SK-N-SH (cell line): ENCODE results near the gene TXNRD2. TPM values are rescaled to one million over a fixed set of nuclear protein-coding genes. Genes with fewer than 3 reads are reported as not detected.

ENCODE experiments used
- CTCF ChIA-PET: fragments of 300-600, 350-600 bp; formaldehyde crosslinking; extraction: SDS; loops from one replicate; lab custom pipeline; 2021; lab: Yijun Ruan, JAX
- POLR2A ChIA-PET: fragments of 350-600 bp; sonication (Branson Sonifier 250); formaldehyde crosslinking; extraction: SDS; loops from one replicate; lab custom pipeline; 2020; ENCODE audit warnings: antibody characterized with exemption, inconsistent platforms; lab: Yijun Ruan, JAX
- DNase-seq: peaks from one replicate; pipeline ENCODE4 v3.0.0; 2012
- H2AFZ ChIP-seq: fragments of 200-600 bp; sonication (generic); 2 replicates; pipeline ENCODE4 v1.8.1; 2016; ENCODE audit warnings: antibody characterized with exemption, mild to moderate bottlenecking, low read depth
- H3F3A ChIP-seq: fragments of 200-600 bp; sonication (generic); replicated peaks from 2 replicates; pipeline ENCODE3; 2016; ENCODE audit warnings: antibody characterized with exemption, mild to moderate bottlenecking; ENCODE audit not compliant: insufficient read depth
- H3K27ac ChIP-seq, 2 experiments: fragments of 200-500 bp in 1 of 2; fragments of 200-600 bp in 1 of 2; sonication (Bioruptor generic) in 1 of 2; sonication (generic), shearing (Covaris generic) in 1 of 2; 2 replicates each; pipeline versions ENCODE4 v1.5.1 to v1.6.1; 2014 to 2016; ENCODE audit warnings: low read depth in 2 of 2, inconsistent platforms in 1 of 2, low read length in 1 of 2, mild to moderate bottlenecking in 1 of 2, mixed read lengths in 1 of 2
- H3K27me3 ChIP-seq: fragments of 200-600 bp; sonication (generic), shearing (Covaris generic); 2 replicates; pipeline ENCODE4 v1.6.1; 2016; ENCODE audit warnings: mixed run types; ENCODE audit not compliant: insufficient read depth
- H3K36me3 ChIP-seq, 2 experiments: fragments of 200-500 bp in 1 of 2; fragments of 200-600 bp in 1 of 2; sonication (Bioruptor generic) in 1 of 2; sonication (generic) in 1 of 2; replicated peaks in 1 of 2; 2 replicates each; pipeline versions ENCODE3 to v1.5.1; 2014 to 2016; ENCODE audit warnings: low read length in 1 of 2, mild to moderate bottlenecking in 1 of 2; ENCODE audit not compliant: insufficient read depth in 2 of 2, control insufficient read depth in 1 of 2
- H3K4me1 ChIP-seq, 2 experiments: fragments of 200-500 bp in 1 of 2; fragments of 200-600 bp in 1 of 2; sonication (Bioruptor generic) in 1 of 2; sonication (generic), shearing (Covaris generic) in 1 of 2; 2 replicates each; pipeline versions ENCODE4 v1.5.1 to v1.6.1; 2014 to 2016; ENCODE audit warnings: low read depth in 1 of 2, low read length in 1 of 2, mixed run types in 1 of 2; ENCODE audit not compliant: insufficient read depth in 2 of 2, control insufficient read depth in 1 of 2
- H3K4me2 ChIP-seq: fragments of 200-600 bp; sonication (generic), shearing (Covaris generic); 2 replicates; pipeline ENCODE4 v1.6.1; 2017; ENCODE audit warnings: mixed run types
- H3K4me3 ChIP-seq, 2 experiments: fragments of 200-500 bp in 1 of 2; fragments of 200-600 bp in 1 of 2; sonication (Bioruptor generic) in 1 of 2; sonication (generic), shearing (Covaris generic) in 1 of 2; 2 replicates each; pipeline versions ENCODE4 v1.5.1 to v1.8.1; 2014 to 2016; ENCODE audit warnings: low read depth in 2 of 2, inconsistent platforms in 1 of 2, low read length in 1 of 2, mild to moderate bottlenecking in 1 of 2, mixed read lengths in 1 of 2, moderate library complexity in 1 of 2
- H3K79me2 ChIP-seq: fragments of 200-600 bp; sonication (generic); 2 replicates; pipeline ENCODE4 v1.8.1; 2017; ENCODE audit warnings: mild to moderate bottlenecking; ENCODE audit not compliant: insufficient read depth
- H3K9ac ChIP-seq: fragments of 200-600 bp; sonication (generic); 2 replicates; pipeline ENCODE4 v1.6.1; 2017; ENCODE audit warnings: mixed run types
- H3K9me2 ChIP-seq: fragments of 200-600 bp; sonication (generic); 2 replicates; pipeline ENCODE4 v1.6.1; 2017; ENCODE audit warnings: mixed run types
- H3K9me3 ChIP-seq: fragments of 200-600 bp; sonication (generic); 2 replicates; pipeline ENCODE4 v1.6.1; 2017; ENCODE audit warnings: mixed run types, mild to moderate bottlenecking, moderate library complexity
- H4K20me1 ChIP-seq: fragments of 200-600 bp; sonication (generic); 2 replicates; pipeline ENCODE4 v1.6.1; 2017; ENCODE audit warnings: mild to moderate bottlenecking, mixed run types; ENCODE audit not compliant: insufficient read depth
- EP300 ChIP-seq, 2 experiments: IDR thresholded peaks; 2 replicates each; pipeline versions ENCODE4 v1.4.0 to v1.6.1; 2012; ENCODE audit warnings: borderline replicate concordance in 1 of 2, low read depth in 1 of 2, low read length in 1 of 2
- FOXJ3 ChIP-seq: sonication (generic); formaldehyde crosslinking; IDR thresholded peaks from 2 replicates; pipeline ENCODE4 v1.5.1; 2020; ENCODE audit warnings: mild to moderate bottlenecking, missing genetic modification reagents
- MEF2A ChIP-seq: IDR thresholded peaks from 2 replicates; pipeline ENCODE4 v1.4.0; 2012; ENCODE audit warnings: low read depth, borderline replicate concordance
- MXI1 ChIP-seq: IDR thresholded peaks from 2 replicates; pipeline ENCODE4 v1.6.1; 2012; ENCODE audit warnings: mild to moderate bottlenecking, low read depth, low read length, improper control_type of control experiment
- NFIC ChIP-seq: IDR thresholded peaks from 2 replicates; pipeline ENCODE4 v1.4.0; 2012; ENCODE audit warnings: borderline replicate concordance
- NRF1 ChIP-seq: IDR thresholded peaks from 2 replicates; pipeline ENCODE4 v1.6.1; 2012; ENCODE audit warnings: low read depth, mild to moderate bottlenecking, low read length
- RAD21 ChIP-seq: IDR thresholded peaks from 2 replicates; pipeline ENCODE4 v1.6.1; 2012; ENCODE audit warnings: mild to moderate bottlenecking, low read length
- RCOR1 ChIP-seq: fragments of 150-350 bp; IDR thresholded peaks from 2 replicates; pipeline ENCODE4 v1.6.1; 2017; ENCODE audit warnings: antibody characterized with exemption, low read length
- RXRA ChIP-seq: IDR thresholded peaks from 2 replicates; pipeline ENCODE4 v1.4.0; 2012; ENCODE audit warnings: low read depth, mild to moderate bottlenecking, borderline replicate concordance
- SIN3A ChIP-seq: IDR thresholded peaks from 2 replicates; pipeline ENCODE4 v1.6.1; 2012; ENCODE audit warnings: low read depth, mild to moderate bottlenecking, low read length, moderate library complexity, borderline replicate concordance
- TEAD4 ChIP-seq: IDR thresholded peaks from 2 replicates; pipeline ENCODE4 v1.4.0; 2012; ENCODE audit warnings: mild to moderate bottlenecking, borderline replicate concordance; ENCODE audit not compliant: insufficient read depth
- YY1 ChIP-seq: IDR thresholded peaks from 2 replicates; pipeline ENCODE4 v1.4.0; 2012; ENCODE audit warnings: low read depth, mild to moderate bottlenecking
- WGBS: methylation state at CpG from one replicate; pipeline ENCODE4 v1.1.6; 2017; ENCODE audit warnings: low lambda C conversion rate; 5-methylcytosine and 5-hydroxymethylcytosine counted together
- polyA plus RNA-seq, 3 experiments: library from polyadenylated mRNA; depleted of rRNA; stranded (reverse); fragments of >200 nt; gene quantifications; 2 replicates each; pipeline ENCODE4 v1.2.3, GENCODE V29; 2012
- TF ChIP-seq, protein P1 (sequence below): fragments of 200-600 bp; sonication (generic); IDR thresholded peaks from 2 replicates; pipeline ENCODE4 v1.6.1; 2017; ENCODE audit warnings: antibody characterized with exemption, mild to moderate bottlenecking, moderate library complexity
- TF ChIP-seq, protein P2 (sequence below): fragments of 150-350 bp; IDR thresholded peaks from 2 replicates; pipeline ENCODE4 v1.6.1; 2017; ENCODE audit warnings: antibody characterized with exemption, low read length, low read depth, borderline replicate concordance
- TF ChIP-seq, protein P3 (sequence below): IDR thresholded peaks from 2 replicates; pipeline ENCODE4; 2012

TXNRD2 gene
- polyA plus RNA-seq, 1 of the 3 experiments (the other 2 are of a cell fraction) = 34.7 TPM

DNA sequence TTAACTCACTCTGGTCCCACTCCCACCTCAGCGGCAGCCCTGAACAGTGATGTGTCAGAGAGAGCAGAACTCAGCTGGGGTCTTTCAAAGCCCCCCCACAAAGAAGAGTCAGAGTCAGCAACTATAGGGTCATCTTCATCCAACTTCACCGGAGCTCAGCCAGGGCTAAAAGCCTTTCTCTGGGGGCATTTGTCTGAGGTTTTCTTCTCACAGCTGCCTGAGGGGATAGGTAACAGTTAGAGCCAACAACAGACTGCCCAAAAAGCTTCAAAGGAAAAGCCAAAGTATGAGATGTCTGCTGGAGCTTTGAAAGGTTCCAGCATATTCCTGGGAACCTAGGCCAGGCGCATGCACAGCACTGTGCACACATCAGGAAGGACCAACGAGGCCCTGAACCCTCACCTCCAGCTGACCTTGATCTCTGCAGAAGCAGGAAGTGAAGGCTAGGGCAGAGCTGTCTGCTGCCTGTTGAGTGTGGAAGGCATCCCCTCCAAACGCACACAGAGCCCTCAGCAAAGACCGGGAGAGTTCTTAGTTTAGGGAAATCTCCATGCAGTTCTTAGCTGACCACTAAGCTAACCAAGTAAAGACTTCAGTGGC is 28.2 kb downstream of the TXNRD2 start:
- Histone ChIP-seq H4K20me1 (no peaks in the 10 kb centered on the region), H3K9ac (no peak overlapping the region), H3K9me3 (no peaks in the 10 kb centered on the region), H3K27me3 (no peaks in the 10 kb centered on the region), H3K4me2 (no peak overlapping the region), H3K4me3 (no peak overlapping the region), H3K9me2 (no peaks in the 10 kb centered on the region), H3K79me2 (no peaks in the 10 kb centered on the region), H2AFZ (no peak overlapping the region)
- 84% methylated on average over 6 of the region's 6 CpGs for WGBS
- no peak for DNase-seq
- no peak for TF ChIP-seq NRF1
- TF ChIP-seq FOXJ3 (CRISPR knock-in tag) = no peak
- no peak for TF ChIP-seq RAD21
- TF ChIP-seq, protein P1, sequence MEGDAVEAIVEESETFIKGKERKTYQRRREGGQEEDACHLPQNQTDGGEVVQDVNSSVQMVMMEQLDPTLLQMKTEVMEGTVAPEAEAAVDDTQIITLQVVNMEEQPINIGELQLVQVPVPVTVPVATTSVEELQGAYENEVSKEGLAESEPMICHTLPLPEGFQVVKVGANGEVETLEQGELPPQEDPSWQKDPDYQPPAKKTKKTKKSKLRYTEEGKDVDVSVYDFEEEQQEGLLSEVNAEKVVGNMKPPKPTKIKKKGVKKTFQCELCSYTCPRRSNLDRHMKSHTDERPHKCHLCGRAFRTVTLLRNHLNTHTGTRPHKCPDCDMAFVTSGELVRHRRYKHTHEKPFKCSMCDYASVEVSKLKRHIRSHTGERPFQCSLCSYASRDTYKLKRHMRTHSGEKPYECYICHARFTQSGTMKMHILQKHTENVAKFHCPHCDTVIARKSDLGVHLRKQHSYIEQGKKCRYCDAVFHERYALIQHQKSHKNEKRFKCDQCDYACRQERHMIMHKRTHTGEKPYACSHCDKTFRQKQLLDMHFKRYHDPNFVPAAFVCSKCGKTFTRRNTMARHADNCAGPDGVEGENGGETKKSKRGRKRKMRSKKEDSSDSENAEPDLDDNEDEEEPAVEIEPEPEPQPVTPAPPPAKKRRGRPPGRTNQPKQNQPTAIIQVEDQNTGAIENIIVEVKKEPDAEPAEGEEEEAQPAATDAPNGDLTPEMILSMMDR = no peak
- TF ChIP-seq, protein P2, sequence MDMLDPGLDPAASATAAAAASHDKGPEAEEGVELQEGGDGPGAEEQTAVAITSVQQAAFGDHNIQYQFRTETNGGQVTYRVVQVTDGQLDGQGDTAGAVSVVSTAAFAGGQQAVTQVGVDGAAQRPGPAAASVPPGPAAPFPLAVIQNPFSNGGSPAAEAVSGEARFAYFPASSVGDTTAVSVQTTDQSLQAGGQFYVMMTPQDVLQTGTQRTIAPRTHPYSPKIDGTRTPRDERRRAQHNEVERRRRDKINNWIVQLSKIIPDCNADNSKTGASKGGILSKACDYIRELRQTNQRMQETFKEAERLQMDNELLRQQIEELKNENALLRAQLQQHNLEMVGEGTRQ = no peak
- TF ChIP-seq EP300 (IDR thresholded peaks at IDR 0.05; ENCODE audit: borderline replicate concordance in 1 of 2, low read depth in 1 of 2, low read length in 1 of 2) = no peak
- TF ChIP-seq MXI1 = no peak
- TF ChIP-seq, protein P3, sequence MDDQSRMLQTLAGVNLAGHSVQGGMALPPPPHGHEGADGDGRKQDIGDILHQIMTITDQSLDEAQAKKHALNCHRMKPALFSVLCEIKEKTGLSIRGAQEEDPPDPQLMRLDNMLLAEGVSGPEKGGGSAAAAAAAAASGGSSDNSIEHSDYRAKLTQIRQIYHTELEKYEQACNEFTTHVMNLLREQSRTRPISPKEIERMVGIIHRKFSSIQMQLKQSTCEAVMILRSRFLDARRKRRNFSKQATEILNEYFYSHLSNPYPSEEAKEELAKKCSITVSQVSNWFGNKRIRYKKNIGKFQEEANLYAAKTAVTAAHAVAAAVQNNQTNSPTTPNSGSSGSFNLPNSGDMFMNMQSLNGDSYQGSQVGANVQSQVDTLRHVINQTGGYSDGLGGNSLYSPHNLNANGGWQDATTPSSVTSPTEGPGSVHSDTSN = no peak
- no peak for TF ChIP-seq SIN3A
- no peak for TF ChIP-seq RCOR1
- TF ChIP-seq, all 33 proteins: peak for 0
- Histone ChIP-seq H3K36me3 (peaks cover 14 to 41% of the 10 kb centered on the region in 2 experiments), H3K27ac (no peak overlapping the region), H3K4me1 (no peaks in the 10 kb centered on the region), H3F3A (no peaks in the 10 kb centered on the region)
- CTCF ChIA-PET = interaction anchor here (0.7 to 11.4 kb wide), 8 partner anchors 10 to 183 kb away, joined by 3 to 297 read pairs (median 3); no protein-coding TSS in a partner anchor
- POLR2A ChIA-PET = no interaction called here

DNA sequence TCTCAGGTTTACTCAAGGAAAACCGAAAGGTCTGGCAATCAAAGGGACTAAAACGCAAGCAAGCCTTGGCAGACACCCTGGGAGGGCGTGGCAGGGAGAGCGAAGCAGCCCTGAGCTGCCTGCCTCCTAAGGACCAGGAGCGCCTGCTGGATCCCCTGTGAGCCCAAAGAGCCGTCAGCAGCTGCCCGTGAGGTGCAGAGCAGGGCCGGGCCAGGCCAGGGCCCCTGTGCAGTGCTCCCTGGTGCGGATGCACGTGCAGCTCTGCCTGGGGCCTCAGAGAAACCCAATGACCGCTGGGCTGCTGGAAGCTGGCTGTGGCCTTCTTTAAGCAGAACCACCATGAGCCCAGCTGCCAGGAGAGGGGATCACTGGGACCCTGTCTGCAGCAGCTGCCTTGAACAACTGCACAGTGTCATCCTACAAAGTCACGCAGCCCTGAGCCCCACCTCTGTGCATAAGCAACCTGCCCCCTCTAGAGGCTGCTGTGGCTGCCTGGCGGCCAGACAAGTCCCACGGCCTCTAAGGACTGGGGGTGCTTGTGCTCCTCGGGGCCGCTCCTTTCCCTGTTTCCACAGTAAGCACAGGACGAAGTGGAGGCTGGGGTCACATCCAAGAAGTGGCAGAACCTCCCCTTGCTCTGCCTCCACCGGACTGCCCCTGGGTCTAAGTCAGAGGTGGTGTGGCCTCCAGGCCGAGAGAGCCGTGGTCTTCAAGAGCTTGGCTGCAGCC is 29.2 kb downstream of the TXNRD2 start:
- no peak overlapping the region for H3K9ac ChIP-seq
- no peaks in the 10 kb centered on the region for H3K27me3 ChIP-seq
- no peaks in the 10 kb centered on the region for H3K4me1 ChIP-seq
- WGBS = 89% methylated on average over 12 of the region's 20 CpGs
- H3K9me2 ChIP-seq = no peaks in the 10 kb centered on the region
- DNase-seq = no peak
- H3K79me2 ChIP-seq = no peaks in the 10 kb centered on the region
- H4K20me1 ChIP-seq = no peaks in the 10 kb centered on the region
- no peak overlapping the region for H3K4me2 ChIP-seq
- TF ChIP-seq FOXJ3 (CRISPR knock-in tag) (no peak), RXRA (no peak), MEF2A (no peak), YY1 (no peak), TEAD4 (no peak), NFIC (no peak)
- H3K9me3 ChIP-seq = no peaks in the 10 kb centered on the region
- H2AFZ ChIP-seq = no peak overlapping the region
- ChIA-PET POLR2A (no interaction called here), CTCF (interaction anchor here (0.6 to 11.4 kb wide), 8 partner anchors 9 to 182 kb away, joined by 3 to 297 read pairs (median 3); no protein-coding TSS in a partner anchor)
- H3K4me3 ChIP-seq = no peak overlapping the region
- H3K36me3 ChIP-seq = peaks cover 14 to 33% of the 10 kb centered on the region in 2 experiments
- no peaks in the 10 kb centered on the region for H3F3A ChIP-seq
- H3K27ac ChIP-seq = no peak overlapping the region
